Activated T-cell treated with anti-CD3 and anti-CD28 coated beads for 48 hours (primary cell): ENCODE measurements around the gene LY6G5B.
A peak's percentile ranks its signal among the peaks of the same experiment; 100 is the strongest.

Experiments
- DNase-seq: peaks from one replicate; pipeline ENCODE4 v3.0.0-alpha.2; 2020; ENCODE audit warnings: low read depth

LY6G5B gene

GRCh38 chr6:31641370-31641769 lies 28.4 kb upstream of the LY6G5B start:
- DNase-seq = no peak

- DNase-seq = no peak
Observed at GRCh38 chr6:31642798-31643570, 26.8 kb upstream of the LY6G5B start.

DNA sequence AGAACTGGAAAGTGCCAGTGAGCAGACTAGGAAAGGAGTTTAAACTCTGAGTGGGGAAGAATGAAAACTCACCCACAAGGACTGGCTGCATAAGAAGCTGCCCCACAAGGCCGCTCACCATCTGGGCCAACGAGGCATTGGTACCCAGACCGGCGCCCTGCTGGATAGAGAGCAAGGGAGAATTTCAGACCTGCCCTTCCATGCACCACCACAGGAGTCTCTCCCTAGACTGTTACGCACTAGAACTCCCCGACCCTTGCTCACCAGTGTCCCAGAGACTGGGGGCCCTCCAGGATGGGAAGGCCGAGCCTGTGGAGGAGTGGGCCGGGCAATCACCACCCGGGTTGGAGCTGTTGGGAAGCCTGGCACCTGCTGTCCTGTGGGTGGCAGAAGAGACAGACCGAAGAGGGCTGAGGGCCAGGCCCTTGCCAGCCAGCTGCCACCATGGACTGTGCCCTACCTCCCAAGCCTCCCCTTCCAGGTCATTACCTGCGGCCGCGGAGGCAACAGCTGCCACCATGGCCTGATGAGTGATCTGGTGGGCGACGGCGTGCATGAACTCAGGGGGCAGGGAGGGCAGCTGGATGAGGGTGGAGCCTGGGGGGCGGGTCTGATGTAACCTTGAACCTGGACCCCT lies 25.8 kb upstream of the LY6G5B start:
- no peak for DNase-seq

DNA sequence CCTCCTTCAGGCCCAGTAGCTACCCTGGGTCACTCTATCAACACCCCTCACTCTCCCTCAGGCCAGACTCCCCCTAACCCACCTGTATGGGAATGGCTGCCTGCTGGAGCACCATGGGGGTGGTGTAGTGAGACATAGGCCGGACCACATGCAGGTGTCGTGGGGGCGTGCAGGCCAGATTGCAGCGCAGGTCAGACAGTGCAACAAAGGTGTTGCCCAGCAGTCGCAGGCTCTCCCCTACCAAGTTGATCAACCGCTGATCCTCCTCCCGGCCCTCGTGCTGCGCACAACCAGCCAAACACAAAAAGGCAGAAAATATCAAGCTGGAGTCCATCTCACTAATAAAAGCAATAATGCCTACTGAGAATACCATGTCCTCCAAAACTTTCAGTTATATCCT lies 24.5 kb upstream of the LY6G5B start:
- no peak for DNase-seq

DNA sequence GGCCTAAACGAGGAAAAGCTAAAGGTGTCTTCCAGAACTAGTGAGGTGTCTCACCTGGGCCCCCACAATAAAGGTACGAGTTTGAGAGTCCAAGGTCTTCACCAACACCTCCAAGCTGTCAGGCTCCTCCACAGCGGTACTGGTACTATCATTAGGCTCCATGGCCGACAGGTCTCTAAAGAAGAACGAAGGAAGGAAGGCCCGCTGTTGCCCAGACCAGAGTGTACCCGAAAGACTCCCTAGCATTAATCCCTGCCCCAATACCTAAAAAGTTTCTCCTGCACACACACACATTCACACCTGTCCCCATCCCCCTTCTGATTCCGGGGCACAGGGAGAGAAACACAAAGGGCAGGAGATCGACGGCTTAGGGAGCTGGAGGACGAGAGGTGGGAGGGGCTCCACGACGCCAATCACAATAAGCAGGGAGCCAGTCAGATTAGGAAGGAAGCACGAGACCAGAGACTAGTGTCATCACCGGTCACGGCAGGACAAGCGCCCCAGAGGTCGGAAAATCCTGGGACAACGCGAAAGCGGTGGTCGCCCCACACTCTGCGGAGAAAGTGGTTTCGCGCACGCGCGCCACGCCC lies 18.1 kb upstream of the LY6G5B start:
- DNase-seq = no peak

DNA sequence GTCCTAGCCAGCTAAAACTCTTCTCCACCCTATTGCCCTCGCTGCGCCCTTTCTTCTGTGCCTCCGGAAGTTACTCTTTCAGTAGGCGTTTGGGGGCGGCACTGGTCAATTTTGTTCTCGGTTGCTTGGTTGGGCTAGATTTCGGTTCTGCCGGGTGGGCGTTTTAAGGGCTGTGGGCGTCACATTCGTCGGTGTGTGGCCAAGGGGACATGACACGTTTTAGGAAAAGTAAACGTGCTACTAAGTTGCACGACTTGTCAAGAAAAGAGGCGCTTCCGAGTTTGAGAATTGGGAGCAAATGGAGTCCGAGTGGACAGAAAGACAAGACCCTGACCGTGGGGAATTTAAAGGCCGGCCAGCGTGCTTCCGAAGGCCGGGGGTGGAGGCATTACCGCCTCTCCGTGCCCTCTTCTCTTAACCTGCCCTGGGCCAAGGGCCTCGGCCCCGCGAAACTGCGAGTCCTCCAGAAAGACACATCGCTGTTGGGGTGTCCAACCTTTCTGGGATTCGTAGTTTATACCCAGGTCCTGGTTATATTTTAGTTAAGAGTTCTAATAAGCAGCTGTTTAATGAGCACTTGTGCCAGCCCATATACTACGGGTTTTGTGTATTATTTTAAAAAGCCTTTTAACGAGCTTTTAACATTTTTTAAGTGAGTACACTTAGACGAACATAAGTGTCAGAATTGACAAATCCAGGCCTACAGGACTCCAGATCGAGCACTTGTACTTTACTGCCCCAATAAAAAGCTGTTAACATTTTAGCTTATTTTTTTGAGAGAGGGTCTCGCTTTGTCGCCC lies 16.7 kb upstream of the LY6G5B start:
- DNase-seq = peak; percentile 81

DNA sequence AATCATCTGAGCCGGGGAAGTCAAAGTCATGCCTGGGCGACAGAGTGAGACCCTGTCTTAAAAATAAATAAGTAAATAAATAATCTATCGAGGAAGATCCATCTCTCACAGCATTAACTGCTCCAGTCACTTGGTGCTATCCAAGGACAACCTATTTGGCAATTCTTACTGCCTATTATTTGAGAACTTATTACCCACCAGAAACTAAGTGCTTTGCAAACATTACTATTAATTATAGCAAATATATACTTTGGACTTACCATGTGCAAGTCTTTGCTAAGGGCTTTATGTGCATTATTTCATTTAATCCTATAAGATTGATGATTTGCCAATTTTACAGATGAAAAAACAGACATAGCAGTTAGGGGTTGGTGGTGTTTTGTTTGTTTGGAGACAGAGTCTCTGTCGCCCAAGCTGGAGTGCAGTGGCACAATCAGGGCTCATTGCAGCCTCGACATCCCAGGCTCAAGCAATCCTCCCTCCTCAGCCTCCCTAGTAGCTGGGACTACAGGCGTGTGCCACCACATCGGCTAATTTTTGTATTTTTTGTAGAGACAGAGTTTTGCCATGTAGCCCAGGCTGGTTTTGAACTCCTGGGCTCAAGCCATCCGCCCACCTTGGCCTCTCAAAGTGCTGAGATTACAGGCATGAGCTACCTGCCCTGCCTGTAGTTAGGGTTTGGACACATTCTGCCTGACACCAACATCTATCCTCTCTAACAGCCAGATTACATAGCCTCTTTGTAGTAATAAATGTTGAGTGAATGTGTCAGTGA lies 15.0 kb upstream of the LY6G5B start:
- no peak for DNase-seq

DNA sequence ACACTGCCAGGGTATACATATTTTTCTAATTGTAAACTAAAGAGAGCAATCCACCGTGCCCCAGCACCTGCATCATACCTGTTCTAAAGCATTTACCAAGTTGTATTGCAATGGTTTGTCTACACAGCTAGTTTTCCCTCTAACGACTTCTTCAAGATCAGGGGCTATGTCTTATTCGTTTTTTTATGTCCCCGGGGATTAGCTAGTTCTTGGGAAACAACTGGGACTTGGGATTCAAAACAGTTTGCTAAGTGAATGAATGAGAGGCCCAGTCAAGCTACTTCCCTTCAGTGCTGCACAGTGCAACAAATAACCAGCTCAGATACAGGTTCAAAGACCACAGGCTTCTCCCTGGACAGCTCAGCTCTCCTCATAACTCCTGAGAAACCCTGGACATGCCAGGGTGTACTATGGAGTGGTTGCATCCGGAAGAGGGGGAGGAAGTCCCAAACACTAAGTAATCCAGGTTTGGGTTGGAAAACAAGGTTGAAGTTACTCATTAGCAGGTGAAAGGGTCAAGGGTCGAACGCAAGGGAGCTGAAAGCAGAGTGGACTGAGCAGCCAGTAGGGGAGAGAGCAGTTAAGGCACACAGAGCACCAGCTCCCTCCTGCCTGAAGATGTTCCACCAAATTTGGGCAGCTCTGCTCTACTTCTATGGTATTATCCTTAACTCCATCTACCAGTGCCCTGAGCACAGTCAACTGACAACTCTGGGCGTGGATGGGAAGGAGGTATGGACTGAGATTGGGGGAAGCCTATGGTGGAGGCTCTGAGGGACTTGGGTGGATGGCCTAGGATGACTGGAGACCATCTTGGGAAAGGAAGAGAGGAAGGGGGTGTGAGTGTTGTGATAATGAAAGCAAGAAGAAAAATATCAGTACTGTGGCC lies 14.2 kb upstream of the LY6G5B start, which contains the start of gene APOM:
Gene APOM, plus strand, starts transcription at position 546 of the 889 bp plus-strand sequence. Its CDS starts 73 bp downstream, at position 619.
- DNase-seq = no peak

DNA sequence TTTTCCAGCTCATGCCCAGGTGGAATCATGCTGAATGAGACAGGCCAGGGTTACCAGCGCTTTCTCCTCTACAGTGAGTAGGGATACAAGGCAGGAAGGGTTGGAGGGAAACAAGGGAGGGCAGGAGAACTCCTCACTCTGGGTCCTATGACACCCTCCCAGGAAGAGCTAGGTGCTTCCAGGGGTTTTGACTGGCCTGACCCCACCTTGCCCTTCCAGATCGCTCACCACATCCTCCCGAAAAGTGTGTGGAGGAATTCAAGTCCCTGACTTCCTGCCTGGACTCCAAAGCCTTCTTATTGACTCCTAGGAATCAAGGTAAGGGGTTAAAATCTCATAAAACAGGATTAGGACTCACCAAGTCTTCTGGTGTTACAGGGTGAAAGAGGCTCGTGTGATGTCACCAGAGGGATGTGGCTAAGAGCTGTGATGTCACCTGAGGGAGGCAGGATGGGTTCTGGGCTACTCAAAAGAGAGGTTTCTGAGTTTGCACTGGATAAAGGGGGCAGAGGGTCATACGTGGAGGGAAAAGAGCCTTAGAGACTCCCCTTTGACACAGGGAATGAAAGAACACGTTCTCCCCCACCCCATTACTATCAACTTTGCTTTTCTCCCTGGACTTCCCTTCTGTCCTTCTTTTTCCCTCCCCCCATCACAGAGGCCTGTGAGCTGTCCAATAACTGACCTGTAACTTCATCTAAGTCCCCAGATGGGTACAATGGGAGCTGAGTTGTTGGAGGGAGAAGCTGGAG lies 12.2 kb upstream of the LY6G5B start:
- no peak for DNase-seq

- no peak for DNase-seq
Observed at GRCh38 chr6:31658158-31658688, 11.6 kb upstream of the LY6G5B start.

DNA sequence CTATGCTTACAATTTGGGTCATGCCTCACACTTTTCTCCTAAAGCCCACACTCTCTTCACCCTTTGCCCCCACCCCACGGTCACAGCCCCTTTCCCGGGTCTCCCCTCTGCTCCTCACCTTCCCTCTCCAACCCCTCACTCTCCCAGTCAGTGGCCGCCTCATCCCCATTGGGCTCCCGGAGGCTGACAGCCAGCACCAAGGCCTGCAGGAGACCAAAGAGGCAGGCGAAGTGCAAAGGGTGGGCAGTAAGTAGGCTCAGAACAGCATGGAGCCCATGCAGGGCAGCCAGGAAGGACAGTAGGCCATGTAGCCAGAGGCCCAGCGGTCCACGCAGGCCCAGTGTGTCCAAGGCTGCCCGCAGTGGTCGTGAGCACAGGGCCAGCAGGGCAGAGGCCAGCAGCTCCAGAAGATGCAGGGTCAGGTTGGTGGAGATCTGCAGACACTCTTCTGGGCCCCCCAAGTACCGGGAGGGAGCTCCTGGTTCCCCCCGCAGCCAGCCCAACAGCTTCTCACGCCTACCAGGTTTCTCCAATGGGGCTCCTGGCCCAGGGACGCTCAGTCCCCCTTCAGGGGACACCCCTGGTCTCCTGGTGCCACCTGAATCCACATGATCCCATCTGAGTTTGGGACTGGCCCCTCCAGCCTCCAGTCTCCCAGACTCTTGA lies 10.7 kb upstream of the LY6G5B start:
- no peak for DNase-seq

- DNase-seq = no peak
Observed at GRCh38 chr6:31659649-31660380, 10.0 kb upstream of the LY6G5B start.

DNA sequence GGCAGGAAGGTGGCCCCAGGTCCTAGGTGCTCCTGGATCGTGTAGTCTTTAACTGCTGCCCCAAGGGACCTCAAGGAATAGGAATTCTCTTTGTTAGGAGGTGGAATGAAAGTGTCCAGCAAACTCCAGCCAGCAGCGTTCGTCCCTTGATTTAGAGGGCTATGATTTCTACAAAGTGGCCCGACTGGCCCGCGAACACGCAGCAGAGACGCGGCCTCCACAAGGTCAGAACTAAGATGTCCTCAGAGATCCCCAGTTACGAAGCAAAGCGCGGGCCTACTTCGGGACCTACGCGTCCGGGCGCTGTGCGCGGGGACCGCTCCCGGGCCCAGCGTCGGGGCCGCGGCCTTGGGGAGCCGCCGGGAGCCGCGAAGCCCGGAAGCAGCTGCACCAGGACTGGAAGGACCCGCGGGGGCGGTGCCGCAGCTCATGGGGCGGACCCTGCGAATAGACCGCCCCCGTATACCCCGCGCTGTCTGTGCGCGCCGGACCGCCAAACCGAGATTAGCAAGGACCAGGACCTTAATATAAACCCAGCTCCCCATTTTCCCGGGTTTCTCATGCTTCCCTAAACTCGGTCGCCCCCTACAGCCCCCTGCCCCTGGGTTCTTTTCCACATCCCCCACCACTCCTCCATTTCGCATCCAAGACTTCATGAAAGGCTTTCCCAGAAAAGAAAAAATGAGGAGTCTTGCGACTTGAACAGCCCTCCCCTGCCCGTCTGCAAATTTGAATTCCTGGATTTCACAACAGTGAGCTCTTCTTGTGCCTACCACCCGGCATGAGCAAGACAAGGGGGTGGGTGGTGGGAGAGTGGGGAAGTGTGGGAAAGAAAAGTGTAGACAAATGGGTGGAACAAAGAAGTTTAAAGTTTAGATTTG lies 9.2 kb upstream of the LY6G5B start, which contains the start of gene C6orf47:
Gene C6orf47, minus strand, starts transcription at position 398 of the 881 bp plus-strand sequence. CDS start 831 bp downstream, outside the sequence.
- DNase-seq = peak; percentile 78

GRCh38 chr6:31661262-31662123 lies 8.3 kb upstream of the LY6G5B start:
- DNase-seq = no peak

DNA sequence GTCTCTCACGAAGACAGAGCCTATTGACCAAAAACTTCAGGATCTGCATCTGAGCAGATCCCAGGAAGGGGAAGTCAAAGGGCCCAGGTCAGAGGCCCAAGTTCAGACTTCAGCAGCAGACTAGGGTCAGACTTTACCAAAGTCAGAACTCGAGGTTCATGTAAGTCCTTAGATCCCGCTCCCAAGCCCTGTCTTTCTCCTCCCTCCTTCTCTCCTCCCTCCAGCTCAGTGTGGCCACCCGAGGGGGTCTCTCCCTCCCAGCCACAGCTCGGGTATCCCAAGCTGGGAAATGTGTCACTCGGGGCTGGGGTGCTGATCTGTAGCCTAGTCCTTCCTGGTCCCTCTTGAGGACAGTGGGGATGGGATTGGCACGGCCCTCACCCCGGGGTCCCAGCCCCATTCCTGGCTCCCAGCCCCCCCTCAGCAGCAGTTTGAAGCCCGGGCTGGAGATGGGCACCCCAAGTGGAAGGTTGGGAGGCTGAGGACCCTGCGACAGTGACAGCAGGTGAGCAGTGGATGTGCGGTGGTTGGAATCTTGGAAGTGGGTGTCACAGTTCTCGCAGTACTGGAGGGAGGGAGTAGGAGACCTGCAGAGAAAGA lies 7.6 kb upstream of the LY6G5B start:
- no peak for DNase-seq
